ENCODE data around the gene FAM181B.
"Not testable (repeated sequence)": the region's sequence is repeated elsewhere in the genome, so short reads cannot be mapped to it uniquely, and the experiment has no call there.

- TF ChIP-seq POLR2AphosphoS5 (IDR thresholded peaks at IDR 0.05); EP300 (IDR thresholded peaks at IDR 0.05; ENCODE audit: low read depth); POLR2A (IDR thresholded peaks at IDR 0.05): not testable (repeated sequence)
- TF ChIP-seq, protein P1, sequence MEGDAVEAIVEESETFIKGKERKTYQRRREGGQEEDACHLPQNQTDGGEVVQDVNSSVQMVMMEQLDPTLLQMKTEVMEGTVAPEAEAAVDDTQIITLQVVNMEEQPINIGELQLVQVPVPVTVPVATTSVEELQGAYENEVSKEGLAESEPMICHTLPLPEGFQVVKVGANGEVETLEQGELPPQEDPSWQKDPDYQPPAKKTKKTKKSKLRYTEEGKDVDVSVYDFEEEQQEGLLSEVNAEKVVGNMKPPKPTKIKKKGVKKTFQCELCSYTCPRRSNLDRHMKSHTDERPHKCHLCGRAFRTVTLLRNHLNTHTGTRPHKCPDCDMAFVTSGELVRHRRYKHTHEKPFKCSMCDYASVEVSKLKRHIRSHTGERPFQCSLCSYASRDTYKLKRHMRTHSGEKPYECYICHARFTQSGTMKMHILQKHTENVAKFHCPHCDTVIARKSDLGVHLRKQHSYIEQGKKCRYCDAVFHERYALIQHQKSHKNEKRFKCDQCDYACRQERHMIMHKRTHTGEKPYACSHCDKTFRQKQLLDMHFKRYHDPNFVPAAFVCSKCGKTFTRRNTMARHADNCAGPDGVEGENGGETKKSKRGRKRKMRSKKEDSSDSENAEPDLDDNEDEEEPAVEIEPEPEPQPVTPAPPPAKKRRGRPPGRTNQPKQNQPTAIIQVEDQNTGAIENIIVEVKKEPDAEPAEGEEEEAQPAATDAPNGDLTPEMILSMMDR (IDR thresholded peaks at IDR 0.05) = not testable (repeated sequence)
These were observed 44.3 kb downstream of the FAM181B start for GRCh38 chr11:82689347-82689746.
